GM18511 (cell line): ENCODE measurements around the gene LGALS9.
"Not testable (repeated sequence)": the region's sequence is repeated elsewhere in the genome, so short reads cannot be mapped to it uniquely, and the experiment has no call there.

Experiments
- ATAC-seq: cut with Tn5 transposase; IDR thresholded peaks from one replicate; pipeline ENCODE4 v1.9.1; 2021; ENCODE audit warnings: mild to moderate bottlenecking, moderate library complexity; ENCODE audit not compliant: unreplicated experiment

LGALS9 gene

DNA sequence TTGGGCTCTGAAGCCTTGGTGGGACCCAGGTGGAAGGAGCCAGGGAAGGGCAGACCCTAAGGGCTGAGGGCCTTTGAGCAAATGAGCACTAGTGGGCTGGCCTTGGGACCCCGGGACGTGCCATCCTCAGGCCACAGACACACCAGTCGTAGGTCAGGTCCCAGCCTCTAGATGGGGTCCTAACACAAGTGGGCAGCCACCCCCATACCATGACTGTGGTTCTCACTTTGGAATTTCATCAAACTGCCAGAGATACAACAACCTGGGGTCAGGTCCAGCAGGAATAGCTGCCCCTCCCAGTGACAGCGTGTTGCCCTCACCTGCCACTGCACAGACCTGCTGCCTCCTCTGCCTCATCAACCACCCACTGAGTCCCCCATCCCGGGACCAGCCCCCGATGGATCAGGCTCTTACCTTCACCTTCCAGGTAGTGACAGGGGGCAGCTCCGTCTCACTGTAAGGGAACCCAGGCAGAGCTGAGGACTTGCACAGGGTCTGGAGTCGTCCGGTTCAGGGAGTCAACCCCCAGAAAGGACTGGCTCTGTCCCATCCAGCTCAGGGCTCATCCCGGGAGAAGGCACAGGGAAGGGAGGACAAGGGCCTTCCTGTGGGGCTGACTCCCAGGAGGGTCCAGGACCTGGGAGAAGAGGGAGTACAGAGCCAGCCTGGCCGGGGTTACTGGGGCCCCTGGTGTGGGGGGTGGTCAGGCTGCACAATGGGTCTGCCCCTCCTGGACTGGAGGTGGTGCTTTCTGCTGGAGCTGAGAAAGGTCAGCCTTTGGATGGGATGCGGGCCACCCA is 40.0 kb downstream of the LGALS9 start:
- ATAC-seq, result no peak

- no peak for ATAC-seq
Measured at GRCh38 chr17:27671591-27671910, 40.6 kb downstream of the LGALS9 start.

DNA sequence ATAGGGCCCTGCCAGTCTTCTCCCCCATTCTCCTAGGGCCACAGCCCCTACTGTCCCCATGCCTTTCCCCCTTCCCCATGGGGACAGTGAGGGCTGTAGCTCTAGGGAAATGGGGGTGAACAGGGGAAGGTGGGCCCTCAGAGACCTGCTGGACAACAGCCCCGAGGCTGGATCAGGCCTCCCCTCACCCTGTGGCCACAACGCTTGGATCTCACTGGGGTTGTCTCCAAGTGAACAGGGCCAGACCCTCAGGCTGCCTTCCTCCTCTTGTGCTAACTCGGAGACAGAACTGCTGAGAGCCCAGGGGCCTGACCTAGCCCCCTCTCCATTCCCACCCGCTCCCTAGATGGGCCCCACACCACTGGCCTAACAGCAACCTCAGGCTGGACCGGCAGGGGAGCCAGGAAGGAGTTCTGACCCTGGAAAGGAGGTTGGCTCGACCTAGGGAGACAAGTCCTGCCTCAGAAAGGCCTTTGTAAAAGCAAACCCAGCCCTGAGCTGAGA is 41.0 kb downstream of the LGALS9 start:
- ATAC-seq, result not testable (repeated sequence)

DNA sequence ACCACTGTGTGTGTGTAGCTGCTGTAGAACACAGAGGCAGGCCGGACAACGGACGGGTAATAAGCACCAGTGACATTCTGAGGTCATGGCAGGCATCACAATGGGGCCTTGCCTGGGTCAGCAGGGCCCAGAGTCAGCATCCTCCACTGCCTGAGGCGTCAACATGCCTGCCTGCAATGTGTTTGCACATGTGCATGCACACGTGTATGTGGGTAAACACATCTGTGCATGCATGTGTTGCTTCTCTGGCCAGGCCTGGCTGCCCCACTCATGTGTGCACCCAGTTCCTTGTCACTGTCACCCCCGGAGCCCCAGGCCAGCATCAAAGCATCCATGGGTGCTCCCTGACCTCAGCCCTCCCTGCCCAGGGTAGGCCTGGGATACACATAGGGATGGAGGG is 43.3 kb downstream of the LGALS9 start:
- ATAC-seq, result no peak

DNA sequence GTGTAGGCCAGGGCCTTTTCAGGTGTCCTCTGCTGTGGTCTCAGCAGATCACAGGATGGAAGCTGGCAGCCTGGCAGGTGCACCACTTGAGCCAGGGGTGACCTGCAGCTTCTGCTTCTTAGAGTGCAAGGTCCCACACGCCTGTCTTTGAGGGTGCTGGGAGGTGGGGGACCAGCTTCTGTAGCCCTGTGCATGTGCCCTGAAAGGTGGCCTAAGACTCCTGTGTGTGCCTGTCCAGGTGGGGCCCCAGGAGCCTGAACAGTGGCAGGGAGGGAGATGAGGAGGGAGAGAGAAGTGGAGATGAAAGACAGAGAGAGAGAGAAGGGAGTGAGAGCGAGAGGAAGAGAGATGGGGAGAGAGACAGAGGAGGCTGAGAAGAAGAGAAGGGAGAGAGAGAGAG is 46.2 kb downstream of the LGALS9 start:
- no peak for ATAC-seq

GRCh38 chr17:27686322-27686721 is 55.3 kb downstream of the LGALS9 start:
- ATAC-seq, result not testable (repeated sequence)

GRCh38 chr17:27690882-27691281 is 59.9 kb downstream of the LGALS9 start:
- no peak for ATAC-seq

DNA sequence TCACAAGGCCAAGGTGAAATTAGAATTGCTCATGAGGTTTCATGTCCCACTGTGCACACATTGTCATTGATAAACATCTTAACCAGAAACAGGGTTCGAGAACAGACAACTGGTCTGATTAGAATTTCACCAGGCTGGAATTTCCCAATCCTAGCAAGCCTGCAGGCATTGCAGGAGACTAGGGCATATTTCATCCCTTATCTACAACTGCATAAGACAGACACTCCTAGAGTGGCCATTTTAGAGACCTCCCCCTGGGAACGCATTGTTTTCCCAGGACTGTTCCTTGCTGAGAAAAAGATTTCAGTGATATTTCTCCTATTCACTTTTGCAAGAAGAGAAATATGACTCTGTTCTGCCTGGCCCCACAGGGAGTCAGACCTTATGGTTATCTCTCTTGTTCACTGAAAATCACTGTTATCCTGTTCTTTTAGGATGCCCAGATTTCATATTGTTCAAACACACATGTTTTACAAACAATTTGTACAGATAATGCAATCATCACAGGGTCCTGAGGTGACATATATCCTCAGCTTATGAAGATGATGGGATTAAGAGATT is 64.3 kb downstream of the LGALS9 start:
- ATAC-seq, result not testable (repeated sequence)
